K562 (cell line): Measurements from ENCODE around the gene JUNB. TPM values are rescaled to one million over a fixed set of nuclear protein-coding genes. Genes with fewer than 3 reads are reported as not detected.

Experiments
- CTBP1 ChIP-seq: fragments of 450-650 bp; IDR thresholded peaks from 2 replicates; pipeline ENCODE4 v1.6.1; 2016; ENCODE audit warnings: borderline replicate concordance
- EZH2 ChIP-seq: IDR thresholded peaks from 2 replicates; pipeline ENCODE4 v1.6.1; 2012; ENCODE audit warnings: low read depth, mild to moderate bottlenecking, inconsistent platforms, low read length, borderline replicate concordance
- FOXA1 ChIP-seq: fragments of 450-650 bp; IDR thresholded peaks from 2 replicates; pipeline ENCODE4 v1.6.1; 2016; ENCODE audit warnings: mild to moderate bottlenecking, borderline replicate concordance
- HDAC1 ChIP-seq, 2 experiments: fragments of 450-650 bp; IDR thresholded peaks; 2 replicates each; pipeline ENCODE4 v1.6.1; 2016 to 2017; ENCODE audit warnings: inconsistent platforms in 1 of 2, mild to moderate bottlenecking in 1 of 2, moderate library complexity in 1 of 2
- IRF2 ChIP-seq: sonication (generic); formaldehyde crosslinking; IDR thresholded peaks from 2 replicates; pipeline ENCODE4 v1.8.1; 2022; ENCODE audit warnings: mild to moderate bottlenecking, missing genetic modification reagents
- MYC ChIP-seq, 2 experiments: fragments of 250-450 bp in 1 of 2; sonication (Bioruptor Pico) in 1 of 2; IDR thresholded peaks; 2 replicates each; pipeline versions ENCODE4 v1.5.1 to v1.6.1; 2012 to 2021; ENCODE audit warnings: low read depth in 2 of 2, borderline replicate concordance in 1 of 2, improper control_type of control experiment in 1 of 2, low read length in 1 of 2, mild to moderate bottlenecking in 1 of 2, moderate library complexity in 1 of 2
- NCOA4 ChIP-seq: fragments of 450-650 bp; IDR thresholded peaks from 2 replicates; pipeline ENCODE4 v1.6.1; 2018; ENCODE audit warnings: mild to moderate bottlenecking; ENCODE audit not compliant: partially characterized antibody
- RBM22 ChIP-seq: fragments of 200-400 bp; formaldehyde crosslinking; IDR thresholded peaks from 2 replicates; pipeline ENCODE4 v1.6.1; 2018; ENCODE audit warnings: low read length, low read depth; ENCODE audit not compliant: poor library complexity, severe bottlenecking
- SIRT6 ChIP-seq: IDR thresholded peaks from one replicate; pipeline ENCODE4 v1.6.1; 2012; ENCODE audit warnings: low read depth, mild to moderate bottlenecking, control low read depth, inconsistent platforms, low read length, moderate library complexity
- TAF15 ChIP-seq: fragments of 200-400 bp; formaldehyde crosslinking; IDR thresholded peaks from 2 replicates; pipeline ENCODE4 v1.6.1; 2017; ENCODE audit warnings: mild to moderate bottlenecking, low read depth, low read length, moderate library complexity
- ZNF146 ChIP-seq: IDR thresholded peaks from one replicate; pipeline ENCODE4 v1.6.1; 2018; ENCODE audit warnings: missing compliant biosample characterization; ENCODE audit not compliant: unreplicated experiment
- ZNF707 ChIP-seq: fragments of 250-450 bp; sonication (Bioruptor Pico); conservative IDR thresholded peaks from 2 replicates; pipeline ENCODE4 v1.8.0; 2022; ENCODE audit warnings: inconsistent platforms, mild to moderate bottlenecking, moderate library complexity
- ZNF75A ChIP-seq: fragments of 450-650 bp; formaldehyde crosslinking; IDR thresholded peaks from 2 replicates; pipeline ENCODE4 v1.4.0; 2020; ENCODE audit warnings: mild to moderate bottlenecking
- polyA plus RNA-seq, 8 experiments: library from polyadenylated mRNA; depleted of rRNA in 4 of 8; stranded (reverse) in 5 of 8; unstranded in 3 of 8; fragments of >200 nt; fragmentation: Nextera tagmentation in 2 of 8; fragmentation: Illumina TruSeq in 1 of 8; extraction: Ambion mirVana in 2 of 8; extraction: Trizol in 1 of 8; gene quantifications; 2 replicates each; pipeline versions ENCODE4 v1.2.1 to v1.2.3, GENCODE V29; 2011 to 2014; ENCODE audit warnings: inconsistent platforms in 1 of 8, missing spikeins in 1 of 8
- total RNA-seq, 7 experiments: library from RNA; depleted of rRNA in 6 of 7; stranded (reverse); fragments of >200 nt in 6 of 7; fragmentation: Illumina TruSeq in 2 of 7; extraction: Trizol in 2 of 7; gene quantifications; 2 replicates each; pipeline versions ENCODE4 v1.2.1 to v1.2.3, GENCODE V29; 2011 to 2021; ENCODE audit warnings: low replicate concordance in 1 of 7
- TF ChIP-seq, protein P1 (sequence below), 3 experiments: IDR thresholded peaks in 2 of 3; conservative IDR thresholded peaks in 1 of 3; 2 replicates each; pipeline ENCODE4 v1.5.1; 2011 to 2012; ENCODE audit warnings: low read length in 3 of 3, mild to moderate bottlenecking in 3 of 3, control low read depth in 2 of 3, improper control_type of control experiment in 1 of 3, inconsistent platforms in 1 of 3, low read depth in 1 of 3, mixed read lengths in 1 of 3, moderate library complexity in 1 of 3; ENCODE audit not compliant: insufficient read depth in 2 of 3
- TF ChIP-seq, protein P2 (sequence below): IDR thresholded peaks from 3 replicates; pipeline ENCODE4 v1.6.1; 2011; ENCODE audit warnings: borderline replicate concordance, mild to moderate bottlenecking; ENCODE audit not compliant: insufficient read length, insufficient read depth
- TF ChIP-seq, protein P3 (sequence below): fragments of 250-450 bp; sonication (Bioruptor Pico); IDR thresholded peaks from 2 replicates; pipeline ENCODE4 v1.9.0; 2021; ENCODE audit warnings: mild to moderate bottlenecking, inconsistent platforms
- TF ChIP-seq, protein P4 (sequence below): sonication (generic); IDR thresholded peaks from 2 replicates; pipeline ENCODE4 v1.6.1; 2016
- TF ChIP-seq, protein P5 (sequence below): sonication (generic); formaldehyde crosslinking; IDR thresholded peaks from 2 replicates; pipeline ENCODE4 v1.8.1; 2023; ENCODE audit warnings: mild to moderate bottlenecking, missing genetic modification reagents

Gene JUNB
- total and polyA plus RNA-seq, 9 of the 15 experiments (the other 6 are each of a cell fraction or from before 2014, with no cell fraction given) = 0.23 to 88.1 (median 13.1) TPM

DNA sequence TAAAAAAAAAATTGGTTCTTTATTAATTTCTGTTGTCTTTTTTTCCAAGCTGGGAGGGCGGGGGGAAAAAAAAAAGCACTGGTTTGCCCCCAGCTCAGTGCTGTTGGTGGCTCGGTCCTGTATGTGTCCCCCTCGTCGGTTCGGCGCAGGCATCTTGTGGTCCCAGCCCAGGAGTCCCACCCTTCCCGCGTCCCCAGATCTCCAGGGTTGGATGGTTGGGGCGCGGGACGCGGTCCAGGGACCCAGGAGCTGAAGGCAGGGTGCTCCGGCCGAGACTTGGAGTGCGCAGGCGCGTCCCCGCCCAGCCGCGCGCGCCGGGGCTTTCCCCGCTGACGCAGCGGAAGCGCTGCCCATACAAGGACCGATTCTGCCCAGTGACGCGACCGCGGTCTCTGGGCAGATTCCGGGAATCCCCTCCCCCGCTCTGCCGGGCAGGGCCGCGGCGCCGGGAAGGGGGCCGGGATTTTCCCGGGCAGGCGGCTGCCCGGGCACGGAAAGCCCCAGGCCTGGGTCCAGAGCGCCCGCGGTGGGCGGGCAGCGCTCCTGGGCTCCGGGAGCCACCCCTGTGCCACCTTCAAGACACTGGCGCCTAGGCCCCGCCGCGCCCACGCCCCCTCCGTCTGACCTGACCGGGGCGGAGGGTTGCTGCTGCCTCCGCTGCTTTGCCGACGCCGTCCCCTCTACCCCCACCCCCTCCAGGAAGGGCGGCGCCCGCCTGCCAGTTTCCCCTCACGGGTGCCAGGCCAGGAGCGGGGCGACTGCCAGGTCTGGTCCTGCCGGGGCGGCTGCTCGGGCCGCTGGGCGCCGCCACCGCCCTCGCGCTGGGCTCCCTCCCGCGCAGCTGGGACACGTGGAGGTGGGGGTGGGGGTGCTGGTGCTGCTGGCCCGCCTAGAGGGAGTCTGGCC lies 2.3 kb downstream of the JUNB start (continued):
- TF ChIP-seq, protein P1, sequence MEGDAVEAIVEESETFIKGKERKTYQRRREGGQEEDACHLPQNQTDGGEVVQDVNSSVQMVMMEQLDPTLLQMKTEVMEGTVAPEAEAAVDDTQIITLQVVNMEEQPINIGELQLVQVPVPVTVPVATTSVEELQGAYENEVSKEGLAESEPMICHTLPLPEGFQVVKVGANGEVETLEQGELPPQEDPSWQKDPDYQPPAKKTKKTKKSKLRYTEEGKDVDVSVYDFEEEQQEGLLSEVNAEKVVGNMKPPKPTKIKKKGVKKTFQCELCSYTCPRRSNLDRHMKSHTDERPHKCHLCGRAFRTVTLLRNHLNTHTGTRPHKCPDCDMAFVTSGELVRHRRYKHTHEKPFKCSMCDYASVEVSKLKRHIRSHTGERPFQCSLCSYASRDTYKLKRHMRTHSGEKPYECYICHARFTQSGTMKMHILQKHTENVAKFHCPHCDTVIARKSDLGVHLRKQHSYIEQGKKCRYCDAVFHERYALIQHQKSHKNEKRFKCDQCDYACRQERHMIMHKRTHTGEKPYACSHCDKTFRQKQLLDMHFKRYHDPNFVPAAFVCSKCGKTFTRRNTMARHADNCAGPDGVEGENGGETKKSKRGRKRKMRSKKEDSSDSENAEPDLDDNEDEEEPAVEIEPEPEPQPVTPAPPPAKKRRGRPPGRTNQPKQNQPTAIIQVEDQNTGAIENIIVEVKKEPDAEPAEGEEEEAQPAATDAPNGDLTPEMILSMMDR (IDR thresholded peaks at IDR 0.05 in 2 of 3, conservative IDR thresholded peaks at IDR 0.05 in 1 of 3; ENCODE audit: insufficient read depth in 2 of 3, low read depth in 1 of 3, low read length in 3 of 3) = no peak
- no peak for TF ChIP-seq SIRT6
- 0 out of 4 replicates have a peak, but pooled peaks of 1 of the 2 experiments have one; percentile 39 for TF ChIP-seq HDAC1 (IDR thresholded peaks at IDR 0.05)
- TF ChIP-seq, protein P2, sequence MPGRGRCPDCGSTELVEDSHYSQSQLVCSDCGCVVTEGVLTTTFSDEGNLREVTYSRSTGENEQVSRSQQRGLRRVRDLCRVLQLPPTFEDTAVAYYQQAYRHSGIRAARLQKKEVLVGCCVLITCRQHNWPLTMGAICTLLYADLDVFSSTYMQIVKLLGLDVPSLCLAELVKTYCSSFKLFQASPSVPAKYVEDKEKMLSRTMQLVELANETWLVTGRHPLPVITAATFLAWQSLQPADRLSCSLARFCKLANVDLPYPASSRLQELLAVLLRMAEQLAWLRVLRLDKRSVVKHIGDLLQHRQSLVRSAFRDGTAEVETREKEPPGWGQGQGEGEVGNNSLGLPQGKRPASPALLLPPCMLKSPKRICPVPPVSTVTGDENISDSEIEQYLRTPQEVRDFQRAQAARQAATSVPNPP = no peak
- TF ChIP-seq, protein P3, sequence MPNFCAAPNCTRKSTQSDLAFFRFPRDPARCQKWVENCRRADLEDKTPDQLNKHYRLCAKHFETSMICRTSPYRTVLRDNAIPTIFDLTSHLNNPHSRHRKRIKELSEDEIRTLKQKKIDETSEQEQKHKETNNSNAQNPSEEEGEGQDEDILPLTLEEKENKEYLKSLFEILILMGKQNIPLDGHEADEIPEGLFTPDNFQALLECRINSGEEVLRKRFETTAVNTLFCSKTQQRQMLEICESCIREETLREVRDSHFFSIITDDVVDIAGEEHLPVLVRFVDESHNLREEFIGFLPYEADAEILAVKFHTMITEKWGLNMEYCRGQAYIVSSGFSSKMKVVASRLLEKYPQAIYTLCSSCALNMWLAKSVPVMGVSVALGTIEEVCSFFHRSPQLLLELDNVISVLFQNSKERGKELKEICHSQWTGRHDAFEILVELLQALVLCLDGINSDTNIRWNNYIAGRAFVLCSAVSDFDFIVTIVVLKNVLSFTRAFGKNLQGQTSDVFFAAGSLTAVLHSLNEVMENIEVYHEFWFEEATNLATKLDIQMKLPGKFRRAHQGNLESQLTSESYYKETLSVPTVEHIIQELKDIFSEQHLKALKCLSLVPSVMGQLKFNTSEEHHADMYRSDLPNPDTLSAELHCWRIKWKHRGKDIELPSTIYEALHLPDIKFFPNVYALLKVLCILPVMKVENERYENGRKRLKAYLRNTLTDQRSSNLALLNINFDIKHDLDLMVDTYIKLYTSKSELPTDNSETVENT = 0 out of 2 replicates have a peak, but pooled peaks have one; percentile 25
- TF ChIP-seq ZNF146 (CRISPR knock-in tag) = no peak
- no peak for TF ChIP-seq ZNF75A (CRISPR knock-in tag)
- TF ChIP-seq EZH2 = no peak
- no peak for TF ChIP-seq FOXA1
- peak; percentile 80 for TF ChIP-seq MYC (IDR thresholded peaks at IDR 0.05; ENCODE audit: low read depth, low read length)
- TF ChIP-seq MYC (CRISPR knock-in tag; IDR thresholded peaks at IDR 0.05; ENCODE audit: borderline replicate concordance, low read depth) = no peak
- no peak for TF ChIP-seq ZNF707 (CRISPR knock-in tag)
- no peak for TF ChIP-seq IRF2
- TF ChIP-seq CTBP1 = peak; percentile 56; the same call in 1 of the 2 replicates
- TF ChIP-seq, protein P4, sequence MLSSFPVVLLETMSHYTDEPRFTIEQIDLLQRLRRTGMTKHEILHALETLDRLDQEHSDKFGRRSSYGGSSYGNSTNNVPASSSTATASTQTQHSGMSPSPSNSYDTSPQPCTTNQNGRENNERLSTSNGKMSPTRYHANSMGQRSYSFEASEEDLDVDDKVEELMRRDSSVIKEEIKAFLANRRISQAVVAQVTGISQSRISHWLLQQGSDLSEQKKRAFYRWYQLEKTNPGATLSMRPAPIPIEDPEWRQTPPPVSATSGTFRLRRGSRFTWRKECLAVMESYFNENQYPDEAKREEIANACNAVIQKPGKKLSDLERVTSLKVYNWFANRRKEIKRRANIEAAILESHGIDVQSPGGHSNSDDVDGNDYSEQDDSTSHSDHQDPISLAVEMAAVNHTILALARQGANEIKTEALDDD = no peak
- TF ChIP-seq RBM22 = peak; percentile 98
- TF ChIP-seq, protein P5, sequence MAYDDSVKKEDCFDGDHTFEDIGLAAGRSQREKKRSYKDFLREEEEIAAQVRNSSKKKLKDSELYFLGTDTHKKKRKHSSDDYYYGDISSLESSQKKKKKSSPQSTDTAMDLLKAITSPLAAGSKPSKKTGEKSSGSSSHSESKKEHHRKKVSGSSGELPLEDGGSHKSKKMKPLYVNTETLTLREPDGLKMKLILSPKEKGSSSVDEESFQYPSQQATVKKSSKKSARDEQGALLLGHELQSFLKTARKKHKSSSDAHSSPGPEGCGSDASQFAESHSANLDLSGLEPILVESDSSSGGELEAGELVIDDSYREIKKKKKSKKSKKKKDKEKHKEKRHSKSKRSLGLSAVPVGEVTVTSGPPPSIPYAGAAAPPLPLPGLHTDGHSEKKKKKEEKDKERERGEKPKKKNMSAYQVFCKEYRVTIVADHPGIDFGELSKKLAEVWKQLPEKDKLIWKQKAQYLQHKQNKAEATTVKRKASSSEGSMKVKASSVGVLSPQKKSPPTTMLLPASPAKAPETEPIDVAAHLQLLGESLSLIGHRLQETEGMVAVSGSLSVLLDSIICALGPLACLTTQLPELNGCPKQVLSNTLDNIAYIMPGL (CRISPR knock-in tag) = no peak
- TF ChIP-seq NCOA4 = no peak
- TF ChIP-seq TAF15 = no peak; the same call in 1 of the 2 replicates
